ENCODE data around the gene NINL. TPM values are rescaled to one million over a fixed set of nuclear protein-coding genes. Genes with fewer than 3 reads are reported as not detected.

Gene NINL
- total RNA-seq, 1 experiment from 2014 or later, result 13.6 TPM

- ChIA-PET CTCF (no interaction called here), POLR2A (no interaction called here)
- TF ChIP-seq, protein P1, sequence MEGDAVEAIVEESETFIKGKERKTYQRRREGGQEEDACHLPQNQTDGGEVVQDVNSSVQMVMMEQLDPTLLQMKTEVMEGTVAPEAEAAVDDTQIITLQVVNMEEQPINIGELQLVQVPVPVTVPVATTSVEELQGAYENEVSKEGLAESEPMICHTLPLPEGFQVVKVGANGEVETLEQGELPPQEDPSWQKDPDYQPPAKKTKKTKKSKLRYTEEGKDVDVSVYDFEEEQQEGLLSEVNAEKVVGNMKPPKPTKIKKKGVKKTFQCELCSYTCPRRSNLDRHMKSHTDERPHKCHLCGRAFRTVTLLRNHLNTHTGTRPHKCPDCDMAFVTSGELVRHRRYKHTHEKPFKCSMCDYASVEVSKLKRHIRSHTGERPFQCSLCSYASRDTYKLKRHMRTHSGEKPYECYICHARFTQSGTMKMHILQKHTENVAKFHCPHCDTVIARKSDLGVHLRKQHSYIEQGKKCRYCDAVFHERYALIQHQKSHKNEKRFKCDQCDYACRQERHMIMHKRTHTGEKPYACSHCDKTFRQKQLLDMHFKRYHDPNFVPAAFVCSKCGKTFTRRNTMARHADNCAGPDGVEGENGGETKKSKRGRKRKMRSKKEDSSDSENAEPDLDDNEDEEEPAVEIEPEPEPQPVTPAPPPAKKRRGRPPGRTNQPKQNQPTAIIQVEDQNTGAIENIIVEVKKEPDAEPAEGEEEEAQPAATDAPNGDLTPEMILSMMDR (IDR thresholded peaks at IDR 0.05; ENCODE audit: insufficient read depth in 1 of 2, low read depth in 1 of 2, low read length in 1 of 2, severe bottlenecking in 1 of 2, unreplicated experiment in 1 of 2), result no peak
- DNase-seq, result no peak
- BruUV-seq (replicated peaks), result no TSS peak
- Mint-ChIP-seq H3K4me3 (ENCODE audit: unreplicated experiment) (no peak overlapping the region), H3K9me3 (ENCODE audit: unreplicated experiment) (no peaks in the 10 kb centered on the region), H3K4me1 (ENCODE audit: low read depth, unreplicated experiment) (no peaks in the 10 kb centered on the region), H3K27ac (ENCODE audit: unreplicated experiment) (no peak overlapping the region), H3K36me3 (ENCODE audit: insufficient read depth, unreplicated experiment) (no peaks in the 10 kb centered on the region), H3K27me3 (ENCODE audit: insufficient read depth, unreplicated experiment) (no peaks in the 10 kb centered on the region)
- Histone ChIP-seq H3K36me3 (ENCODE audit: control insufficient read depth, insufficient read depth, low read length) (no peaks in the 10 kb centered on the region), H3K4me1 (no peaks in the 10 kb centered on the region), H3K4me3 (ENCODE audit: low read depth, low read length) (no peak overlapping the region), H3K9me3 (no peaks in the 10 kb centered on the region), H3K27me3 (replicated peaks; ENCODE audit: control insufficient read depth, insufficient read depth, low read length) (no peaks in the 10 kb centered on the region)
- intact Hi-C loops (cut with micrococcal nuclease; ENCODE audit: unreplicated experiment), result no loop called here
These were observed 87.1 kb downstream of the NINL start for GRCh38 chr20:25498280-25498606.

DNA sequence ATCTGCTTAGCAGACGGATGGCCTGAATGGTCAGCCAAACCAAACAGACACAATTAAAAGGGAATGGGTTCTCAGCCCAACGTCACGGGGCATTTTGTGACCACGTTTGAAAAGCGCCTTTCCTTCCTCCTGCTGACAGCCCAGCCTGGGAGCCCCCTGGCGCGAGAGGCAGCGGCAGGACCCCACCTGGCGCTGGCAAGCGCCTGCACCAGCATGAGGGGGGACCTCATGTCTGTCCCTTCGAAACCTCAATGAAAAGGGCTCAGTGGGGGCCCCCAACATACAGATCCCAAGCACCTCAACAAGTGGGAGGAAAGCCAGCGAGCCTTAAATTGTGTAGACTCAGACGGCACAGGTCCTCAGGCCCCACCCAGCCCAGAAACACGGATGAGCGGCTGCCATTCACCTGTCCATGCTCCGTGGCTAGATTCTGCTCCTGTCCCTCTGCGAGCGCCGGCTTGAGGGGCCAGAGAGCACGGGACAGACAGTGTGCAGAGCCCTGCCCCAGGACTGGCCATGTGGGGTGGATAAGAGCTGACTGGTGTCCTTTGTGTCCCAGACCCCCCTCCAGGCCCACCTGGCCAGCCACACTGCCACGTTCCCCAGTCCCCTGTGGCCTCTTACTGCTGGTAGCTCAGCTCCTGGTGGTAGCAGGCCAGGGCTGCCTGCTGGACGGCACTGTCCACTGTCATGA, 87.6 kb downstream of the NINL start:
- no peak overlapping the region for H3K27ac Mint-ChIP-seq (ENCODE audit: unreplicated experiment)
- TF ChIP-seq, protein P1 (IDR thresholded peaks at IDR 0.05; ENCODE audit: insufficient read depth in 1 of 2, low read depth in 1 of 2, low read length in 1 of 2, severe bottlenecking in 1 of 2, unreplicated experiment in 1 of 2), result no peak
- no peak overlapping the region for H3K4me3 Mint-ChIP-seq (ENCODE audit: unreplicated experiment)

GRCh38 chr20:25496968-25497401, 88.3 kb downstream of the NINL start:
- no peaks in the 10 kb centered on the region for H3K4me1 Mint-ChIP-seq (ENCODE audit: low read depth, unreplicated experiment)
- POLR2A ChIA-PET, result no interaction called here
- CTCF ChIA-PET, result no interaction called here
- intact Hi-C loops (cut with micrococcal nuclease; ENCODE audit: unreplicated experiment), result no loop called here
- H3K9me3 Mint-ChIP-seq (ENCODE audit: unreplicated experiment), result no peaks in the 10 kb centered on the region
- H3K27me3 ChIP-seq (replicated peaks; ENCODE audit: control insufficient read depth, insufficient read depth, low read length), result no peaks in the 10 kb centered on the region
- no peaks in the 10 kb centered on the region for H3K9me3 ChIP-seq
- no peak overlapping the region for H3K27ac Mint-ChIP-seq (ENCODE audit: unreplicated experiment)
- no peak for DNase-seq
- H3K27me3 Mint-ChIP-seq (ENCODE audit: insufficient read depth, unreplicated experiment), result no peaks in the 10 kb centered on the region
- H3K4me1 ChIP-seq, result no peaks in the 10 kb centered on the region
- no peaks in the 10 kb centered on the region for H3K36me3 ChIP-seq (ENCODE audit: control insufficient read depth, insufficient read depth, low read length)
- no TSS peak for BruUV-seq (replicated peaks)
- H3K4me3 Mint-ChIP-seq (ENCODE audit: unreplicated experiment), result no peak overlapping the region
- no peaks in the 10 kb centered on the region for H3K36me3 Mint-ChIP-seq (ENCODE audit: insufficient read depth, unreplicated experiment)
- no peak overlapping the region for H3K4me3 ChIP-seq (ENCODE audit: low read depth, low read length)
- TF ChIP-seq, protein P1 (IDR thresholded peaks at IDR 0.05; ENCODE audit: insufficient read depth in 1 of 2, low read depth in 1 of 2, low read length in 1 of 2, severe bottlenecking in 1 of 2, unreplicated experiment in 1 of 2), result no peak

More for the DNA sequence above, 87.6 kb downstream of the NINL start:
- Mint-ChIP-seq H3K27me3 (ENCODE audit: insufficient read depth, unreplicated experiment) (no peaks in the 10 kb centered on the region), H3K4me1 (ENCODE audit: low read depth, unreplicated experiment) (no peaks in the 10 kb centered on the region), H3K36me3 (ENCODE audit: insufficient read depth, unreplicated experiment) (no peaks in the 10 kb centered on the region), H3K9me3 (ENCODE audit: unreplicated experiment) (no peaks in the 10 kb centered on the region)
- no peaks in the 10 kb centered on the region for H3K4me1 ChIP-seq
- CTCF ChIA-PET, result no interaction called here
- no peaks in the 10 kb centered on the region for H3K36me3 ChIP-seq (ENCODE audit: control insufficient read depth, insufficient read depth, low read length)
- H3K9me3 ChIP-seq, result no peaks in the 10 kb centered on the region
- no peaks in the 10 kb centered on the region for H3K27me3 ChIP-seq (replicated peaks; ENCODE audit: control insufficient read depth, insufficient read depth, low read length)
- POLR2A ChIA-PET, result no interaction called here
- no peak overlapping the region for H3K4me3 ChIP-seq (ENCODE audit: low read depth, low read length)
- intact Hi-C loops (cut with micrococcal nuclease; ENCODE audit: unreplicated experiment), result no loop called here
- no peak for DNase-seq
- BruUV-seq (replicated peaks), result no TSS peak
